ENCODE results near the gene ZNF146. TPM values are rescaled to one million over a fixed set of nuclear protein-coding genes. Genes with fewer than 3 reads are reported as not detected.
A peak's percentile ranks its signal among the peaks of the same experiment; 100 is the strongest.
"Not testable (repeated sequence)": the region's sequence is repeated elsewhere in the genome, so short reads cannot be mapped to it uniquely, and the experiment has no call there.

Gene ZNF146
- total RNA-seq, 1 donor from 2014 or later = 126 TPM

DNA sequence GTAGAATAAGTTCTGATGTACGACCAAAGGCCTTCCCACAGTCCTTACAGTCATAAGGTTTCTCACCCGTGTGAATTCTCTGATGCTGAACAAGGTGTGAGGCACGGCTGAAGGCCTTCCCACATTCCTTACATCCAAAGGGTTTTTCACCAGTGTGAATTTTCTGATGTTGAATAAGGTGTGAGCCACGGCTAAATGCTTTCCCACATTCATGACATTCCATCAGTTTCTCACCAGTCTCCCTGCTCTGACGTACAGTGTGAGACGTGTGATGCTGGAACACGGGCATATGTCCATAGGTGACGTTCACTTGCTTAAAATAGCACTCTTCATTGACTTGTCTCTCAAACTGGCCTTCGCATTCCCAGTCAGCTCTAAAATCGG lies 31.7 kb upstream of the ZNF146 start:
- DNase-seq (ENCODE audit: low spot score in 2 of 2, unreplicated experiment in 2 of 2) = no peak
- TF ChIP-seq CTCF (IDR thresholded peaks at IDR 0.05; ENCODE audit: unreplicated experiment) = no peak
- Mint-ChIP-seq H3K27ac (peak overlapping the region; percentile 91), H3K36me3 (peaks cover 8% of the 10 kb centered on the region), H3K4me3 (no peak overlapping the region), H3K4me1 (peaks cover 12% of the 10 kb centered on the region), H3K9me3 (no peaks in the 10 kb centered on the region), H3K27me3 (ENCODE audit: low read depth) (no peaks in the 10 kb centered on the region)

GRCh38 chr19:36186722-36187121 lies 28.2 kb upstream of the ZNF146 start:
- H3K9me3 Mint-ChIP-seq; H3K27ac Mint-ChIP-seq; H3K4me3 Mint-ChIP-seq; DNase-seq (ENCODE audit: low spot score in 2 of 2, unreplicated experiment in 2 of 2); H3K27me3 Mint-ChIP-seq (ENCODE audit: low read depth): not testable (repeated sequence)
- H3K4me1 Mint-ChIP-seq = peaks cover 12% of the 10 kb centered on the region
- peaks cover 15% of the 10 kb centered on the region for H3K36me3 Mint-ChIP-seq

DNA sequence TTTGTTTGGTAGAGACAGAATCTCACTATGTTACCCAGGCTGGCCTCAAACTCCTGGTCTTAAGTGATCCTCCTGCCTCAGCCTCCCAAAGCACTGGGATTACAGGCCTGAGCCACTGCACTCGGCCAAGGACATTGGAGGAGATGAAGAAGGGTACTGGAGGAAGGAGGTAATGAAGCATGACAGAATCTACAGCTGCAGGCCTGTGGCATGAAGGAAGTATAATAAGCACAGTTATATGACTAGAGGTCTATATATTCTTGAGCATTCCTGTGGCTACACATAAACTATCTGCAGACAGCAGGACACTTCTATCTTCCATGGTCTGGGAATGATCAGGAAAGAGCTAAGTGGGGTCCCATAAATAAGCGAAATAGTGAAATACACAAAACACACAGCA lies 18.7 kb upstream of the ZNF146 start:
- H3K9me3 Mint-ChIP-seq = no peaks in the 10 kb centered on the region
- no peak overlapping the region for H3K27ac Mint-ChIP-seq
- H3K27me3 Mint-ChIP-seq (ENCODE audit: low read depth) = no peaks in the 10 kb centered on the region
- no peak for DNase-seq (ENCODE audit: low spot score in 2 of 2, unreplicated experiment in 2 of 2)
- TF ChIP-seq CTCF (IDR thresholded peaks at IDR 0.05; ENCODE audit: unreplicated experiment) = no peak
- peaks cover 24% of the 10 kb centered on the region for H3K36me3 Mint-ChIP-seq
- H3K4me3 Mint-ChIP-seq = no peak overlapping the region
- no peaks in the 10 kb centered on the region for H3K4me1 Mint-ChIP-seq

DNA sequence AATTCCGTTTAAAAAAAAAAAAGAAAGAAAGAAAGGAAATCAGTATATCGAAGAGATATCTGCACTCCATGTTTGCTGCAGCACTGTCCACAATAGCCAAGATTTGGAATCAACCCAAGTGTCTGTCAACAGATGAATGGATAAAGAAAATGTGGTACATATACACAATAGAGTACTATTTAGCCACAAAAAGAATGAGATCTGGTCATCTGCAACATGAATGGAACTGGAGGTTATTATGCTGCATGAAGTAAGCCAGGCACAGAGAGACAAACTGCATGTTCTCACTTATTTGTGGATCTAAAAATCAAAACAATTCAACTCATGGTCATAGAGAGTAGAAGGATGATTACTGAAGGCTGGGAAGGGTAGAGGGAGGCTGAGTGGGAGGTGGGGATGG lies 16.8 kb upstream of the ZNF146 start:
- Mint-ChIP-seq H3K9me3 (no peaks in the 10 kb centered on the region), H3K4me1 (no peaks in the 10 kb centered on the region), H3K27ac (no peak overlapping the region), H3K27me3 (ENCODE audit: low read depth) (no peaks in the 10 kb centered on the region), H3K36me3 (peaks cover 18% of the 10 kb centered on the region), H3K4me3 (no peak overlapping the region)
- no peak for TF ChIP-seq CTCF (IDR thresholded peaks at IDR 0.05; ENCODE audit: unreplicated experiment)
- no peak for DNase-seq (ENCODE audit: low spot score in 2 of 2, unreplicated experiment in 2 of 2)

GRCh38 chr19:36201684-36202083 lies 13.2 kb upstream of the ZNF146 start:
- Mint-ChIP-seq H3K36me3 (peaks cover 10% of the 10 kb centered on the region), H3K4me1 (no peaks in the 10 kb centered on the region), H3K4me3 (no peak overlapping the region), H3K27ac (no peak overlapping the region), H3K9me3 (no peaks in the 10 kb centered on the region), H3K27me3 (ENCODE audit: low read depth) (no peaks in the 10 kb centered on the region)
- no peak for DNase-seq (ENCODE audit: low spot score in 2 of 2, unreplicated experiment in 2 of 2)
- no peak for TF ChIP-seq CTCF (IDR thresholded peaks at IDR 0.05; ENCODE audit: unreplicated experiment)

GRCh38 chr19:36203293-36203692 lies 11.6 kb upstream of the ZNF146 start:
- no peaks in the 10 kb centered on the region for H3K27me3 Mint-ChIP-seq (ENCODE audit: low read depth)
- no peaks in the 10 kb centered on the region for H3K9me3 Mint-ChIP-seq
- H3K4me3 Mint-ChIP-seq = no peak overlapping the region
- TF ChIP-seq CTCF (IDR thresholded peaks at IDR 0.05; ENCODE audit: unreplicated experiment) = no peak
- H3K27ac Mint-ChIP-seq = no peak overlapping the region
- peaks cover 6% of the 10 kb centered on the region for H3K36me3 Mint-ChIP-seq
- no peak for DNase-seq (ENCODE audit: low spot score in 2 of 2, unreplicated experiment in 2 of 2)
- H3K4me1 Mint-ChIP-seq = no peaks in the 10 kb centered on the region
